HCT116 (cell line): ENCODE data around the gene EHF. TPM values are rescaled to one million over a fixed set of nuclear protein-coding genes. Genes with fewer than 3 reads are reported as not detected.

ENCODE experiments used
- ATAC-seq: fragments of 200-7000 bp; cut with Tn5 transposase; 2 replicates; pipeline ENCODE4 v1.9.1; 2020; ENCODE audit warnings: mild to moderate bottlenecking, moderate library complexity
- BruUV-seq: library from RNA; stranded (reverse); fragments of 400-500 nt; replicated peaks from 2 replicates; lab custom pipeline; 2021; lab: Mats Ljungman, UMichigan
- CTCF ChIA-PET: fragments of 300-600 bp; sonication (Branson Sonifier 250); formaldehyde crosslinking; loops from one replicate; lab custom pipeline; 2021; ENCODE audit warnings: antibody characterized with exemption; lab: Charles Lee
- POLR2A ChIA-PET: fragments of 300-600, 350-600 bp; sonication (Branson Sonifier 250); formaldehyde crosslinking; loops from one replicate; lab custom pipeline; 2021; ENCODE audit warnings: antibody characterized with exemption; lab: Charles Lee
- RAD21 ChIA-PET, 2 experiments: fragments of 300-600 bp; sonication (Branson Sonifier 250); formaldehyde crosslinking; loops; one replicate each; lab custom pipeline; 2023; ENCODE audit warnings: low total read pairs in 2 of 2; ENCODE audit not compliant: uncharacterized antibody in 2 of 2, unreplicated experiment in 2 of 2, low non-redundant PET in 1 of 2; lab: Charles Lee
- DNase-seq: peaks from one replicate; pipeline ENCODE4 v3.0.0-alpha.2; 2010; ENCODE audit warnings: low read depth, low spot score
- H2AFZ ChIP-seq: fragments of 200-600 bp; shearing (Covaris generic), sonication (generic); 2 replicates; pipeline ENCODE4 v1.6.1; 2017; ENCODE audit warnings: low read depth, mixed run types, mixed read lengths, antibody characterized with exemption, low read length; ENCODE audit not compliant: poor library complexity, severe bottlenecking
- H3K27ac ChIP-seq: 2 replicates; pipeline ENCODE4 v1.5.1; 2012; ENCODE audit warnings: low read depth, low read length
- H3K27me3 ChIP-seq: fragments of 200-600 bp; sonication (generic); 2 replicates; pipeline ENCODE4 v1.6.1; 2016; ENCODE audit warnings: mixed run types, low read length, mixed read lengths; ENCODE audit not compliant: insufficient read depth
- H3K36me3 ChIP-seq, 2 experiments: fragments of 200-500 bp in 1 of 2; fragments of 200-600 bp in 1 of 2; sonication (Bioruptor generic) in 1 of 2; sonication (generic) in 1 of 2; 2 replicates each; pipeline versions ENCODE4 v1.5.1 to v1.6.1; 2014 to 2016; ENCODE audit warnings: low read length in 2 of 2, inconsistent platforms in 1 of 2, mixed read lengths in 1 of 2, mixed run types in 1 of 2; ENCODE audit not compliant: insufficient read depth in 2 of 2, control insufficient read depth in 1 of 2
- H3K4me1 ChIP-seq, 2 experiments: fragments of 200-600 bp in 1 of 2; sonication (generic) in 1 of 2; 2 replicates each; pipeline versions ENCODE4 v1.5.1 to v1.6.1; 2012 to 2017; ENCODE audit warnings: low read length in 2 of 2, inconsistent platforms in 1 of 2, mild to moderate bottlenecking in 1 of 2, mixed read lengths in 1 of 2, mixed run types in 1 of 2, moderate library complexity in 1 of 2; ENCODE audit not compliant: insufficient read depth in 2 of 2, control insufficient read depth in 1 of 2
- H3K4me2 ChIP-seq: fragments of 200-600 bp; sonication (generic); 2 replicates; pipeline ENCODE4 v1.6.1; 2017; ENCODE audit warnings: mixed run types, low read length, mixed read lengths
- H3K4me3 ChIP-seq, 2 experiments: fragments of 200-600 bp in 1 of 2; sonication (generic) in 1 of 2; replicated peaks in 1 of 2; 2 replicates each; pipeline ENCODE4 v1.5.1; 2011 to 2016; ENCODE audit warnings: low read length in 2 of 2, control low read depth in 1 of 2, low read depth in 1 of 2, mild to moderate bottlenecking in 1 of 2, mixed read lengths in 1 of 2, mixed run types in 1 of 2
- H3K79me2 ChIP-seq: fragments of 200-600 bp; sonication (generic); 2 replicates; pipeline ENCODE4 v1.6.1; 2017; ENCODE audit warnings: mild to moderate bottlenecking, mixed run types, low read length, moderate library complexity, mixed read lengths; ENCODE audit not compliant: insufficient read depth
- H3K9ac ChIP-seq: fragments of 200-600 bp; sonication (generic); 2 replicates; pipeline ENCODE4 v1.6.1; 2016; ENCODE audit warnings: low read length, mixed read lengths
- H3K9me2 ChIP-seq: fragments of 200-600 bp; sonication (generic), shearing (Covaris generic); 2 replicates; pipeline ENCODE4 v1.6.1; 2017; ENCODE audit warnings: mixed run types, mild to moderate bottlenecking, moderate library complexity; ENCODE audit not compliant: insufficient read depth
- H3K9me3 ChIP-seq, 2 experiments: fragments of 200-500 bp in 1 of 2; fragments of 200-600 bp in 1 of 2; sonication (Bioruptor generic) in 1 of 2; sonication (generic) in 1 of 2; 2 replicates each; pipeline ENCODE4 v1.6.1; 2014 to 2017; ENCODE audit warnings: low read length in 2 of 2, mixed read lengths in 2 of 2, inconsistent platforms in 1 of 2, low read depth in 1 of 2, mild to moderate bottlenecking in 1 of 2, mixed run types in 1 of 2, moderate library complexity in 1 of 2; ENCODE audit not compliant: control insufficient read depth in 1 of 2, insufficient read depth in 1 of 2
- H4K20me1 ChIP-seq: fragments of 200-600 bp; sonication (generic), shearing (Covaris generic); 2 replicates; pipeline ENCODE4 v1.6.1; 2017; ENCODE audit warnings: mixed run types, mild to moderate bottlenecking, moderate library complexity; ENCODE audit not compliant: insufficient read depth
- ATF3 ChIP-seq: IDR thresholded peaks from 2 replicates; pipeline ENCODE4 v1.6.1; 2012
- CBX3 ChIP-seq: IDR thresholded peaks from 2 replicates; pipeline ENCODE4 v1.6.1; 2012; ENCODE audit warnings: low read depth
- CEBPB ChIP-seq: IDR thresholded peaks from 2 replicates; pipeline ENCODE4 v1.6.1; 2012; ENCODE audit warnings: low read depth
- EGR1 ChIP-seq: IDR thresholded peaks from 2 replicates; pipeline ENCODE4 v1.6.1; 2012; ENCODE audit warnings: low read depth
- EZH2 ChIP-seq: fragments of 200-600 bp; sonication (generic); IDR thresholded peaks from 2 replicates; pipeline ENCODE4 v1.6.1; 2017; ENCODE audit warnings: antibody characterized with exemption, mixed run types
- EZH2phosphoT487 ChIP-seq: fragments of 200-600 bp; IDR thresholded peaks from 2 replicates; pipeline ENCODE4 v1.6.1; 2018; ENCODE audit warnings: antibody characterized with exemption, borderline replicate concordance
- FOSL1 ChIP-seq: IDR thresholded peaks from 2 replicates; pipeline ENCODE4 v1.6.1; 2012; ENCODE audit warnings: low read depth
- JUND ChIP-seq: IDR thresholded peaks from 2 replicates; pipeline ENCODE4 v1.6.1; 2012
- MAX ChIP-seq: IDR thresholded peaks from 2 replicates; pipeline ENCODE4 v1.6.1; 2012
- POLR2A ChIP-seq: IDR thresholded peaks from 2 replicates; pipeline ENCODE4 v1.7.0; 2011; ENCODE audit warnings: borderline replicate concordance; ENCODE audit not compliant: insufficient read depth, insufficient read length; ENCODE audit errors: extremely low read depth
- RAD21 ChIP-seq: IDR thresholded peaks from 2 replicates; pipeline ENCODE4 v1.6.1; 2012; ENCODE audit warnings: low read depth, mild to moderate bottlenecking
- SIN3A ChIP-seq: IDR thresholded peaks from 2 replicates; pipeline ENCODE4 v1.6.1; 2012; ENCODE audit warnings: low read depth
- SP1 ChIP-seq: IDR thresholded peaks from 2 replicates; pipeline ENCODE4 v1.6.1; 2012; ENCODE audit warnings: low read depth
- TCF7L2 ChIP-seq: IDR thresholded peaks from 2 replicates; pipeline ENCODE4 v1.7.0; 2011; ENCODE audit warnings: borderline replicate concordance, inconsistent platforms; ENCODE audit not compliant: insufficient read depth, insufficient read length; ENCODE audit errors: extremely low read depth
- YY1 ChIP-seq: IDR thresholded peaks from 2 replicates; pipeline ENCODE4 v1.6.1; 2011; ENCODE audit warnings: low read length, low read depth, moderate library complexity, mild to moderate bottlenecking; ENCODE audit not compliant: insufficient replicate concordance; ENCODE audit errors: extremely low read depth
- ZFX ChIP-seq: fragments of 450-650 bp; IDR thresholded peaks from 2 replicates; pipeline ENCODE4 v1.6.1; 2017
- ZNF274 ChIP-seq: fragments of 200-500 bp; sonication (Bioruptor generic); IDR thresholded peaks from 2 replicates; pipeline ENCODE4 v1.6.1; 2014; ENCODE audit warnings: mild to moderate bottlenecking, low read depth, low read length, inconsistent platforms
- intact Hi-C: fragments of 100-400 bp; cut with micrococcal nuclease; formaldehyde crosslinking; loops from 2 replicates; pipeline ENCODE4 v1.10.0; 2022
- total RNA-seq: library from RNA; stranded (reverse); gene quantifications from one replicate; pipeline ENCODE4 v1.2.1, GENCODE V29; 2021; ENCODE audit not compliant: unreplicated experiment
- TF ChIP-seq, protein P1 (sequence below): IDR thresholded peaks from 2 replicates; pipeline ENCODE4 v1.6.1; 2012; ENCODE audit warnings: low read depth
- TF ChIP-seq, protein P2 (sequence below), 3 experiments: fragments of 200-600 bp in 1 of 3; sonication (generic) in 1 of 3; IDR thresholded peaks in 2 of 3; conservative IDR thresholded peaks in 1 of 3; 2 replicates each; pipeline ENCODE4 v1.5.1; 2012 to 2017; ENCODE audit warnings: low read depth in 2 of 3, low read length in 2 of 3, antibody characterized with exemption in 1 of 3, borderline replicate concordance in 1 of 3, control low read depth in 1 of 3, mild to moderate bottlenecking in 1 of 3, mixed read lengths in 1 of 3, mixed run types in 1 of 3, moderate library complexity in 1 of 3; ENCODE audit not compliant: insufficient read depth in 1 of 3

EHF gene
- total RNA-seq, 1 experiment from 2014 or later: 51.5 TPM

- no peaks in the 10 kb centered on the region for H4K20me1 ChIP-seq
- H3K4me1 ChIP-seq: peaks cover 7 to 41% of the 10 kb centered on the region in 2 experiments; a peak in 3 of 4 replicates
- no peak overlapping the region for H3K4me3 ChIP-seq
- peak; percentile 56 for DNase-seq
- no peaks in the 10 kb centered on the region for H3K79me2 ChIP-seq
- no peaks in the 10 kb centered on the region for H3K27me3 ChIP-seq
- ChIA-PET CTCF (interaction anchor here (1.0 to 3.0 kb wide), 22 partner anchors 10 to 330 kb away, joined by 3 to 51 read pairs (median 6); partner anchors contain the start of gene ELF5), RAD21 (interaction anchor here (0.6 to 2.3 kb wide), 11 partner anchors 14 to 313 kb away, joined by 3 to 10 read pairs (median 4); no protein-coding TSS in a partner anchor), POLR2A (interaction anchor here (0.6 to 2.1 kb wide), 2 partner anchors 15 to 68 kb away, joined by 3 to 9 read pairs; no protein-coding TSS in a partner anchor)
- peak overlapping the region; percentile 92 for H2AFZ ChIP-seq
- H3K4me2 ChIP-seq: peak overlapping the region; percentile 49
- 0 out of 2 replicates have a peak overlapping the region, but pooled peaks have one; percentile 2 for H3K27ac ChIP-seq
- intact Hi-C loops: loop anchor here (1.0 to 10.0 kb wide), 6 partner anchors 65 to 806 kb away; no protein-coding TSS in a partner anchor
- no peaks in the 10 kb centered on the region for H3K36me3 ChIP-seq
- H3K9me2 ChIP-seq: no peaks in the 10 kb centered on the region
- BruUV-seq: TSS peak; percentile 66
- peak; percentile 62; the same call in 1 of the 2 replicates for TF ChIP-seq MAX
- no peak for TF ChIP-seq POLR2A
- no peak for TF ChIP-seq EGR1
- TF ChIP-seq ZNF274: no peak
- TF ChIP-seq EZH2phosphoT487: no peak
- 0 out of 2 replicates have a peak, but pooled peaks have one; percentile 44 for TF ChIP-seq CEBPB
- peak; percentile 97 for TF ChIP-seq RAD21
- no peak for TF ChIP-seq ATF3
- peak; percentile 39; the same call in 1 of the 2 replicates for TF ChIP-seq CBX3
- TF ChIP-seq SIN3A: no peak
- TF ChIP-seq JUND: no peak; the same call in 1 of the 2 replicates
- no peak for TF ChIP-seq YY1
- TF ChIP-seq, protein P1, sequence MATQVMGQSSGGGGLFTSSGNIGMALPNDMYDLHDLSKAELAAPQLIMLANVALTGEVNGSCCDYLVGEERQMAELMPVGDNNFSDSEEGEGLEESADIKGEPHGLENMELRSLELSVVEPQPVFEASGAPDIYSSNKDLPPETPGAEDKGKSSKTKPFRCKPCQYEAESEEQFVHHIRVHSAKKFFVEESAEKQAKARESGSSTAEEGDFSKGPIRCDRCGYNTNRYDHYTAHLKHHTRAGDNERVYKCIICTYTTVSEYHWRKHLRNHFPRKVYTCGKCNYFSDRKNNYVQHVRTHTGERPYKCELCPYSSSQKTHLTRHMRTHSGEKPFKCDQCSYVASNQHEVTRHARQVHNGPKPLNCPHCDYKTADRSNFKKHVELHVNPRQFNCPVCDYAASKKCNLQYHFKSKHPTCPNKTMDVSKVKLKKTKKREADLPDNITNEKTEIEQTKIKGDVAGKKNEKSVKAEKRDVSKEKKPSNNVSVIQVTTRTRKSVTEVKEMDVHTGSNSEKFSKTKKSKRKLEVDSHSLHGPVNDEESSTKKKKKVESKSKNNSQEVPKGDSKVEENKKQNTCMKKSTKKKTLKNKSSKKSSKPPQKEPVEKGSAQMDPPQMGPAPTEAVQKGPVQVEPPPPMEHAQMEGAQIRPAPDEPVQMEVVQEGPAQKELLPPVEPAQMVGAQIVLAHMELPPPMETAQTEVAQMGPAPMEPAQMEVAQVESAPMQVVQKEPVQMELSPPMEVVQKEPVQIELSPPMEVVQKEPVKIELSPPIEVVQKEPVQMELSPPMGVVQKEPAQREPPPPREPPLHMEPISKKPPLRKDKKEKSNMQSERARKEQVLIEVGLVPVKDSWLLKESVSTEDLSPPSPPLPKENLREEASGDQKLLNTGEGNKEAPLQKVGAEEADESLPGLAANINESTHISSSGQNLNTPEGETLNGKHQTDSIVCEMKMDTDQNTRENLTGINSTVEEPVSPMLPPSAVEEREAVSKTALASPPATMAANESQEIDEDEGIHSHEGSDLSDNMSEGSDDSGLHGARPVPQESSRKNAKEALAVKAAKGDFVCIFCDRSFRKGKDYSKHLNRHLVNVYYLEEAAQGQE: no peak
- TF ChIP-seq ZFX: no peak
- no peak for TF ChIP-seq TCF7L2
- 0 out of 2 replicates have a peak, but pooled peaks have one; percentile 23 for TF ChIP-seq SP1
- TF ChIP-seq EZH2: no peak
- TF ChIP-seq, protein P2, sequence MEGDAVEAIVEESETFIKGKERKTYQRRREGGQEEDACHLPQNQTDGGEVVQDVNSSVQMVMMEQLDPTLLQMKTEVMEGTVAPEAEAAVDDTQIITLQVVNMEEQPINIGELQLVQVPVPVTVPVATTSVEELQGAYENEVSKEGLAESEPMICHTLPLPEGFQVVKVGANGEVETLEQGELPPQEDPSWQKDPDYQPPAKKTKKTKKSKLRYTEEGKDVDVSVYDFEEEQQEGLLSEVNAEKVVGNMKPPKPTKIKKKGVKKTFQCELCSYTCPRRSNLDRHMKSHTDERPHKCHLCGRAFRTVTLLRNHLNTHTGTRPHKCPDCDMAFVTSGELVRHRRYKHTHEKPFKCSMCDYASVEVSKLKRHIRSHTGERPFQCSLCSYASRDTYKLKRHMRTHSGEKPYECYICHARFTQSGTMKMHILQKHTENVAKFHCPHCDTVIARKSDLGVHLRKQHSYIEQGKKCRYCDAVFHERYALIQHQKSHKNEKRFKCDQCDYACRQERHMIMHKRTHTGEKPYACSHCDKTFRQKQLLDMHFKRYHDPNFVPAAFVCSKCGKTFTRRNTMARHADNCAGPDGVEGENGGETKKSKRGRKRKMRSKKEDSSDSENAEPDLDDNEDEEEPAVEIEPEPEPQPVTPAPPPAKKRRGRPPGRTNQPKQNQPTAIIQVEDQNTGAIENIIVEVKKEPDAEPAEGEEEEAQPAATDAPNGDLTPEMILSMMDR (IDR thresholded peaks at IDR 0.05 in 2 of 3, conservative IDR thresholded peaks at IDR 0.05 in 1 of 3; ENCODE audit: borderline replicate concordance in 1 of 3, insufficient read depth in 1 of 3, low read depth in 2 of 3, low read length in 2 of 3): peak; percentile 49 to 94 (median 80)
- no peak for TF ChIP-seq FOSL1
- peak overlapping the region; percentile 37 for H3K9ac ChIP-seq
- ATAC-seq: peak; percentile 80
- no peaks in the 10 kb centered on the region for H3K9me3 ChIP-seq
Measured at GRCh38 chr11:34585735-34586487, 35.0 kb upstream of the EHF start.
